Osteocyte (in vitro differentiated cells): ENCODE measurements around the gene NPEPL1. TPM values are rescaled to one million over a fixed set of nuclear protein-coding genes. Genes with fewer than 3 reads are reported as not detected.

ENCODE experiments used
- DNase-seq: peaks from one replicate; pipeline ENCODE4 v3.0.0; 2021; ENCODE audit warnings: mixed read lengths; ENCODE audit not compliant: unreplicated experiment; ENCODE audit errors: extremely low spot score
- H3K27ac Mint-ChIP-seq: one replicate; pipeline ENCODE4 v1.8.0; 2021; ENCODE audit warnings: mild to moderate bottlenecking, mixed read lengths; ENCODE audit not compliant: unreplicated experiment
- H3K27me3 Mint-ChIP-seq: one replicate; pipeline ENCODE4 v1.8.0; 2021; ENCODE audit warnings: mixed read lengths; ENCODE audit not compliant: unreplicated experiment
- H3K36me3 Mint-ChIP-seq: one replicate; pipeline ENCODE4 v1.8.0; 2021; ENCODE audit warnings: mixed read lengths; ENCODE audit not compliant: unreplicated experiment
- H3K4me1 Mint-ChIP-seq: one replicate; pipeline ENCODE4 v1.8.0; 2021; ENCODE audit warnings: mixed read lengths; ENCODE audit not compliant: unreplicated experiment
- H3K4me3 Mint-ChIP-seq: one replicate; pipeline ENCODE4 v1.8.0; 2021; ENCODE audit warnings: mild to moderate bottlenecking, moderate library complexity, mixed read lengths; ENCODE audit not compliant: unreplicated experiment
- H3K9me3 Mint-ChIP-seq: one replicate; pipeline ENCODE4 v1.8.0; 2021; ENCODE audit warnings: mixed read lengths; ENCODE audit not compliant: unreplicated experiment
- total RNA-seq: library from RNA; stranded (reverse); gene quantifications from 2 replicates; pipeline ENCODE4 v1.2.1, GENCODE V29; 2021
- TF ChIP-seq, protein P1 (sequence below): fragments of 200-600 bp; sonication (generic); IDR thresholded peaks from 2 replicates; pipeline ENCODE4 v1.5.0; 2021; ENCODE audit warnings: antibody characterized with exemption, mild to moderate bottlenecking, moderate library complexity

Gene NPEPL1
- total RNA-seq, 1 donor from 2014 or later = 13.6 TPM

DNA sequence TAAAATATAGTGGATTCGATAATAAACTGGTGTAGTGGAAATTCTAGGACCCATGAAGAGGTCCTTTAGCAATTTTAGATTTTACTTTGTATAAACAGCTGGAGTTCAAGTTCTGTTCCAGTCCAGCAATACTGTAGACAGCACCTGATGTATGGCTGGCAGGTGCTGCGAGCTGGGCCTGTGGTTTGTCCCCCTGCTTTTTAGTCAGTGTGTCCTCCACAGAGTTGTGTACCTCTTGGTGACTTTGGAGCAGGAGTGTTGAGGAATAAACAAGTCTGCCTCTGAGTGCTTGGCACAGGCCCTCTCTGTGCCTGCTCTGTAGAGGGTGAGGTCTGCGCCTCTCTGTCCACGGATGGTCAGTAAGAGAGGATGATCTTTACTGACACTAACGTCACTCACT, 27.7 kb upstream of the NPEPL1 start:
- TF ChIP-seq, protein P1, sequence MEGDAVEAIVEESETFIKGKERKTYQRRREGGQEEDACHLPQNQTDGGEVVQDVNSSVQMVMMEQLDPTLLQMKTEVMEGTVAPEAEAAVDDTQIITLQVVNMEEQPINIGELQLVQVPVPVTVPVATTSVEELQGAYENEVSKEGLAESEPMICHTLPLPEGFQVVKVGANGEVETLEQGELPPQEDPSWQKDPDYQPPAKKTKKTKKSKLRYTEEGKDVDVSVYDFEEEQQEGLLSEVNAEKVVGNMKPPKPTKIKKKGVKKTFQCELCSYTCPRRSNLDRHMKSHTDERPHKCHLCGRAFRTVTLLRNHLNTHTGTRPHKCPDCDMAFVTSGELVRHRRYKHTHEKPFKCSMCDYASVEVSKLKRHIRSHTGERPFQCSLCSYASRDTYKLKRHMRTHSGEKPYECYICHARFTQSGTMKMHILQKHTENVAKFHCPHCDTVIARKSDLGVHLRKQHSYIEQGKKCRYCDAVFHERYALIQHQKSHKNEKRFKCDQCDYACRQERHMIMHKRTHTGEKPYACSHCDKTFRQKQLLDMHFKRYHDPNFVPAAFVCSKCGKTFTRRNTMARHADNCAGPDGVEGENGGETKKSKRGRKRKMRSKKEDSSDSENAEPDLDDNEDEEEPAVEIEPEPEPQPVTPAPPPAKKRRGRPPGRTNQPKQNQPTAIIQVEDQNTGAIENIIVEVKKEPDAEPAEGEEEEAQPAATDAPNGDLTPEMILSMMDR = no peak
- H3K4me1 Mint-ChIP-seq = peaks cover 2% of the 10 kb centered on the region
- peak; percentile 46 for DNase-seq
- H3K4me3 Mint-ChIP-seq = no peak overlapping the region
- no peaks in the 10 kb centered on the region for H3K27me3 Mint-ChIP-seq
- peaks cover 36% of the 10 kb centered on the region for H3K36me3 Mint-ChIP-seq
- no peak overlapping the region for H3K27ac Mint-ChIP-seq
- no peaks in the 10 kb centered on the region for H3K9me3 Mint-ChIP-seq

DNA sequence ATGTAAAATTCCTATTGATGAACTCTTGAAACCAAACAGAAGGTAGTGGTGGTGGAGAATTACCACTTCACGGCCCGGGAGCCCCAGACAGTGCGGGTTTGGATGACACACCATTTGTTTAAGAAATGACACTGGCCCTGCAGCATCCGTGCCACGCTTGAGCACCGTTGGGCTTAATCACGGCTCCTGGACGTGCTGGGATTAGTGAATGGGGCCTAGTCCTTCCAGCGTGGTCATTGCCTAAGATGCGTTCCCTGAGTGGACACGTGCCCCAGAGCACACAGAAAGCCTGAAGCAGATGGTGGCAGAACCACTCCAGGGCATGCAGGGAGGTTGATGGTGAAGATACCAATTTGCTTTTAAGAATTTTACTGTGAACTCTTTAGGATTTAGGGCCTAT, 27.0 kb upstream of the NPEPL1 start:
- peak; percentile 60 for DNase-seq
- Mint-ChIP-seq H3K36me3 (peaks cover 40% of the 10 kb centered on the region), H3K27me3 (no peaks in the 10 kb centered on the region), H3K4me1 (no peaks in the 10 kb centered on the region), H3K27ac (no peak overlapping the region), H3K9me3 (no peaks in the 10 kb centered on the region), H3K4me3 (no peak overlapping the region)
- TF ChIP-seq, protein P1 = no peak

DNA sequence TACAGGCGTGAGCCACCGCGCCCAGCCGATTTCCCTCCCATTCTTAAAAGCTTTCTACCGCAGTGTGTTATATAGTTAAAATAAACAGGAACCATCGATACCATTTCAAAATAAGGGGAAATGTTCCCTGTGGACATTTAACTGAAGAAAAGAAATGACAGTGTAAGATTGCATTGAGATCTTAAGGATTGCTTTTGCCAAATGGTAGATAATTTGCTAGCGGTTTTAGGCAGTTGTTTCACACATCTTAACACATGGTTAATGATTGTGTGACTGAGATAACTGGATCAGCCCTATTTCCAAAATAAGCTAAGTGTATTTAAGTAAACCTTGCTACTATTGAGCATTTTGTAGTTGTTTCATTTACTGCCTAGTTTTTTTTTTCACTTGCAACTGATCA, 25.9 kb upstream of the NPEPL1 start:
- TF ChIP-seq, protein P1 = no peak
- Mint-ChIP-seq H3K27me3 (no peaks in the 10 kb centered on the region), H3K4me3 (no peak overlapping the region), H3K36me3 (peaks cover 34% of the 10 kb centered on the region), H3K9me3 (no peaks in the 10 kb centered on the region), H3K4me1 (no peaks in the 10 kb centered on the region), H3K27ac (no peak overlapping the region)
- no peak for DNase-seq

DNA sequence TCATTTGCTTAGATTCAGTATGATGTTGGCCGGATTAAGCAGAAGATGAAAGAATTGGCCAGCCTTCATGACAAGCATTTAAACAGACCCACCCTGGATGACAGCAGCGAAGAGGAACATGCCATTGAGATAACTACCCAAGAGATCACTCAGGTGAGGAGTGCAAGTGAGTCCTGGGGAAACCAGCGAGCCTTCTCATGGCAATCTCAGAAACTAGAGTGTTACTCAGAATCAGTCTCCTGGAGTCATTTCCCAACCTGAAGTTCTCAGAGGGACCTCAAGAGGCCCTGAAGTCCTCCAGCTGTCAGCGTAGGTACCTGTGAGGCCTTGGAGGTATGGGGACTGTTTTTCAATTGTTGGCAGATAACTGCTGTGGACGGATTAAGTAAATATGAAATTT, 24.6 kb upstream of the NPEPL1 start:
- Mint-ChIP-seq H3K36me3 (peaks cover 34% of the 10 kb centered on the region), H3K4me3 (no peak overlapping the region), H3K27ac (no peak overlapping the region), H3K4me1 (no peaks in the 10 kb centered on the region), H3K27me3 (no peaks in the 10 kb centered on the region), H3K9me3 (no peaks in the 10 kb centered on the region)
- DNase-seq = peak; percentile 49
- TF ChIP-seq, protein P1 = no peak

DNA sequence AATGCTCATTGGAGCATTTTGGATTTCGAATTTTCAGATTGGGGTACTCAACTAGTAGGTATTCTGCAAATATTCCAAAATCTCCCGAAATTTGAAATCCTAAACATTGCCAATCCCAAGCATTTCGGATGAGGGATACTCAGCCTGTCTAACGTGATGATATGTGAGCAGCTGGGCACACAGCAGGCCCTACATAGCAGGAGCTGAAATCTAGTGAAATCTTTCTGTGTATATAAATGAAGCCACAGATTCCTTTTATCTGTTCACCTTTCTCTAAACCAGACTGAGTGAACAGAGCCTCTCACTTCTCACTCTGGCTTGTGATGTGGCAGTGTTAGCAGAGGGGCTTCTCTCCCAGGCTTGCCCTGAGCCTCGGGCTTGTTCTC, 23.7 kb upstream of the NPEPL1 start:
- no peak overlapping the region for H3K4me3 Mint-ChIP-seq
- H3K27me3 Mint-ChIP-seq = no peaks in the 10 kb centered on the region
- no peak for DNase-seq
- H3K36me3 Mint-ChIP-seq = peaks cover 36% of the 10 kb centered on the region
- no peaks in the 10 kb centered on the region for H3K9me3 Mint-ChIP-seq
- no peaks in the 10 kb centered on the region for H3K4me1 Mint-ChIP-seq
- TF ChIP-seq, protein P1 = no peak
- H3K27ac Mint-ChIP-seq = no peak overlapping the region
